Breast epithelium (tissue), 4 donors: ENCODE results near the gene NUP210L. TPM values are rescaled to one million over a fixed set of nuclear protein-coding genes. Genes with fewer than 3 reads are reported as not detected.
"Not testable (repeated sequence)": the region's sequence is repeated elsewhere in the genome, so short reads cannot be mapped to it uniquely, and the experiment has no call there.

Experiments used
- DNase-seq, 2 donors: peaks; one replicate each; pipeline ENCODE4 v3.0.0-alpha.2; 2019; ENCODE audit warnings: low spot score in 2 of 2
- H3K27ac ChIP-seq, 2 donors: fragments of 200-600 bp; sonication (generic) in 1 of 2; one replicate each; pipeline ENCODE4 v1.5.1; 2016 to 2019; ENCODE audit warnings: mild to moderate bottlenecking in 1 of 2
- H3K27me3 ChIP-seq, 2 donors: fragments of 200-600 bp; sonication (generic) in 1 of 2; one replicate each; pipeline versions ENCODE4 v1.5.1 to v1.6.0; 2017 to 2019; ENCODE audit warnings: control low read depth in 1 of 2, mild to moderate bottlenecking in 1 of 2
- H3K36me3 ChIP-seq: fragments of 200-600 bp; one replicate; pipeline ENCODE4 v1.5.1; 2019
- H3K4me1 ChIP-seq, 2 donors: fragments of 200-600 bp; sonication (generic); one replicate each; pipeline ENCODE4 v1.5.1; 2016 to 2019; ENCODE audit warnings: control low read depth in 1 of 2
- H3K4me3 ChIP-seq, 3 donors: fragments of 200-600 bp; sonication (generic); 1 replicate in 2 of 3; 2 replicates in 1 of 3; pipeline ENCODE4 v1.5.1; 2016 to 2019; ENCODE audit warnings: mild to moderate bottlenecking in 3 of 3, moderate library complexity in 2 of 3
- H3K9me3 ChIP-seq, 2 donors: fragments of 200-600 bp; sonication (generic) in 1 of 2; one replicate each; pipeline ENCODE4 v1.5.1; 2016 to 2019; ENCODE audit warnings: control low read depth in 1 of 2
- POLR2A ChIP-seq: fragments of 450-650 bp; IDR thresholded peaks from one replicate; pipeline ENCODE4 v1.6.1; 2016; ENCODE audit warnings: antibody characterized with exemption, mild to moderate bottlenecking, moderate library complexity
- POLR2AphosphoS5 ChIP-seq, 3 donors: sonication (generic); formaldehyde crosslinking; IDR thresholded peaks; one replicate each; pipeline ENCODE4 v1.6.1; 2017; ENCODE audit warnings: antibody characterized with exemption in 3 of 3
- intact Hi-C: fragments of 100-400 bp; cut with DNase I; formaldehyde crosslinking; loops from one replicate; pipeline ENCODE4 v1.15.1; 2023; ENCODE audit warnings: low total_unique reads
- total RNA-seq, 3 donors: library from RNA; depleted of rRNA; stranded (reverse); fragments of >200 nt; gene quantifications; one replicate each; pipeline ENCODE4 v1.1.0, GENCODE V29; 2016
- TF ChIP-seq, protein P1 (sequence below), 3 donors: fragments of 450-650 bp; IDR thresholded peaks; one replicate each; pipeline ENCODE4 v1.5.1; 2016 to 2017; ENCODE audit warnings: antibody characterized with exemption in 3 of 3, mild to moderate bottlenecking in 3 of 3, moderate library complexity in 3 of 3

The NUP210L gene
- total RNA-seq, 3 donors from 2014 or later, result under 0.01 TPM; not detected in 2

DNA sequence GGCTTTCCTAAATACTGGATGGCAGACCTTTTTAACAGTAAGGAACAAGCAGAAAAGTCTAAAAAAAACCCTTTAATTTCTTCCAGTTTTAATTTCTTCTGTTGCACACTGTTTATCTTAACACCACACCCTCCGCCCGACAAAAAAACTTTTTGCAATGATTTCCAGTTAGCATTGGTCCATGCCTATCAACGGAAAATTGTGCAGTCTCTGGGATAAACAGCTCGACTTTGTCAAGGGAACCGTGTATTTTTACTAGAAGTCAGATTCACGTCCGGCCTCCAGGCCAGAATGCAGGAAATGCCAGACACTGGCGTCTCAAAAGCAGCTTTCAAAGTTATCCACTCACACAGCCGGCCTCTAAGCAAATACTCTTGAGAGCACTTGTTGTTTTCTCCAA lies 378 bp upstream of the NUP210L start:
- Histone ChIP-seq H3K36me3 (no peaks in the 10 kb centered on the region), H3K27me3 (no peaks in the 10 kb centered on the region), H3K4me1 (no peaks in the 10 kb centered on the region), H3K27ac (peak overlapping the region in 1 of 2 donors; percentile 77), H3K9me3 (no peaks in the 10 kb centered on the region), H3K4me3 (no peak overlapping the region)
- intact Hi-C loops, result no loop called here
- TF ChIP-seq, protein P1, sequence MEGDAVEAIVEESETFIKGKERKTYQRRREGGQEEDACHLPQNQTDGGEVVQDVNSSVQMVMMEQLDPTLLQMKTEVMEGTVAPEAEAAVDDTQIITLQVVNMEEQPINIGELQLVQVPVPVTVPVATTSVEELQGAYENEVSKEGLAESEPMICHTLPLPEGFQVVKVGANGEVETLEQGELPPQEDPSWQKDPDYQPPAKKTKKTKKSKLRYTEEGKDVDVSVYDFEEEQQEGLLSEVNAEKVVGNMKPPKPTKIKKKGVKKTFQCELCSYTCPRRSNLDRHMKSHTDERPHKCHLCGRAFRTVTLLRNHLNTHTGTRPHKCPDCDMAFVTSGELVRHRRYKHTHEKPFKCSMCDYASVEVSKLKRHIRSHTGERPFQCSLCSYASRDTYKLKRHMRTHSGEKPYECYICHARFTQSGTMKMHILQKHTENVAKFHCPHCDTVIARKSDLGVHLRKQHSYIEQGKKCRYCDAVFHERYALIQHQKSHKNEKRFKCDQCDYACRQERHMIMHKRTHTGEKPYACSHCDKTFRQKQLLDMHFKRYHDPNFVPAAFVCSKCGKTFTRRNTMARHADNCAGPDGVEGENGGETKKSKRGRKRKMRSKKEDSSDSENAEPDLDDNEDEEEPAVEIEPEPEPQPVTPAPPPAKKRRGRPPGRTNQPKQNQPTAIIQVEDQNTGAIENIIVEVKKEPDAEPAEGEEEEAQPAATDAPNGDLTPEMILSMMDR (IDR thresholded peaks at IDR 0.05), result no peak
- TF ChIP-seq POLR2A (no peak), POLR2AphosphoS5 (IDR thresholded peaks at IDR 0.05) (no peak)
- no peak for DNase-seq

DNA sequence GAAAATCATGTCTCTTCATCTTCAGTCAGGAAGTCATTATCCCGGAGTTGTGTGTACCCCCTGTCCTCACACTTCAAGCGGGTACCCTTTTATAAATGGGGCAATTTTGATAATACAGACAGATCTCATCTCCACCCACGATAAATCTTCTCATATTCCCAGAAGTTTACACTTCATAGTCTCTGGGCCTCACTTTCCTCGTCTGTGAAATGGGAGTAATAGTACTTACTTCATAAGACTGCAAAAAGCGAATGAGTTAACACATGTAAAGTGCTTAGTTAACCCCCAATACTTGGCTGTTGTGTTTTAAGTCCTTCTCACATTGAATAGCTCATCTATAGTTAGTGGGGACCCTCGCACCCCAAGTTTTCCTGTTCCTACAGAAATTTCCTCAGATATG lies 820 bp downstream of the NUP210L start:
- no peak for DNase-seq
- Histone ChIP-seq H3K4me1 (no peaks in the 10 kb centered on the region), H3K27me3 (no peaks in the 10 kb centered on the region), H3K27ac (peak overlapping the region; percentile 43 to 77), H3K36me3 (no peaks in the 10 kb centered on the region), H3K4me3 (no peak overlapping the region), H3K9me3 (no peaks in the 10 kb centered on the region)
- intact Hi-C loops, result no loop called here
- TF ChIP-seq, protein P1 (IDR thresholded peaks at IDR 0.05), result no peak
- no peak for TF ChIP-seq POLR2AphosphoS5 (IDR thresholded peaks at IDR 0.05)
- no peak for TF ChIP-seq POLR2A

DNA sequence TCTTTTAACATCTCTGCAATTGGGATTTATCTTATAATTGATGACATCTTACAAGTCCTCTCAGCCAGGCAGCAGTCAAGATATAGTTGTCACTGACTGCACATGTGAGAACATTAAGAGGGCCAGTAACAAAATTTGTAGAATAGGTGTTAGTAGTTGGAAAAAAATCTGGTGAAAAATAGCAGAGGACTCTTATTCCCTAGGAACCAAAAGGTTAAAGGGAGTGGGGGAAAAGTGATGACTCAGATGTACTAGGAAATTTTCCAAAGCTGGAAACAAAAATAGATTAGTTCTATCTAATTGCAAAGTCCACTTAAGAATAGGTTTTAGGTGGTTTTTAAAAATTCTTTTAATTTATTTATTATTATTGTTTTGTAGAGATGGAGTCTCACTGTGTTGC lies 3.6 kb downstream of the NUP210L start:
- Histone ChIP-seq H3K36me3 (no peaks in the 10 kb centered on the region), H3K9me3 (no peaks in the 10 kb centered on the region), H3K4me3 (no peak overlapping the region), H3K4me1 (no peaks in the 10 kb centered on the region), H3K27ac (no peak overlapping the region), H3K27me3 (no peaks in the 10 kb centered on the region)
- DNase-seq, result no peak
- intact Hi-C loops, result no loop called here
- TF ChIP-seq POLR2AphosphoS5 (IDR thresholded peaks at IDR 0.05) (no peak), POLR2A (no peak)
- TF ChIP-seq, protein P1 (IDR thresholded peaks at IDR 0.05), result no peak

DNA sequence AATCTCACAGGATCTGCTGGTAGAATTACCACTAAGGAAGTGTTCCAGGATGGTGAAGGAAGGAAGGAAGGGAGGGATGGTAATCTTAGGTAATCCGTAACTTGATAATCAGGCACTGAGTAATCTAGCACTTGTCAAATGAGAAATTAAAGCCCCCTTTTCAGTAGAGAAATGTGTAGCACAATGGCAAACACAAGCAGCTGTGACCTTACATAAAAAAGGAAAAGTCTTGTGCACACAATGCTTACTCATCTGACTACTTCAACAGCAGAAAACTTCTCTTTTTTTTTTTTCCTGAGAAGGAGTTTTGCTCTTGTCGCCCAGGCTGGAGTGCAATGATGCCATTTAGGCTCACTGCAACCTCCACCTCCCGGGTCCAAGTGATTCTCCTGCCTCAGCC lies 6.1 kb downstream of the NUP210L start:
- no peak for DNase-seq
- TF ChIP-seq, protein P1 (IDR thresholded peaks at IDR 0.05), result no peak
- no peak for TF ChIP-seq POLR2AphosphoS5 (IDR thresholded peaks at IDR 0.05)
- TF ChIP-seq POLR2A, result no peak
- Histone ChIP-seq H3K27ac (no peak overlapping the region), H3K4me3 (no peak overlapping the region), H3K27me3 (no peaks in the 10 kb centered on the region), H3K36me3 (no peaks in the 10 kb centered on the region), H3K9me3 (no peaks in the 10 kb centered on the region), H3K4me1 (no peaks in the 10 kb centered on the region)
- intact Hi-C loops, result loop anchor here (5.0 kb wide), 1 partner anchor 1603 kb away; no protein-coding TSS in a partner anchor

DNA sequence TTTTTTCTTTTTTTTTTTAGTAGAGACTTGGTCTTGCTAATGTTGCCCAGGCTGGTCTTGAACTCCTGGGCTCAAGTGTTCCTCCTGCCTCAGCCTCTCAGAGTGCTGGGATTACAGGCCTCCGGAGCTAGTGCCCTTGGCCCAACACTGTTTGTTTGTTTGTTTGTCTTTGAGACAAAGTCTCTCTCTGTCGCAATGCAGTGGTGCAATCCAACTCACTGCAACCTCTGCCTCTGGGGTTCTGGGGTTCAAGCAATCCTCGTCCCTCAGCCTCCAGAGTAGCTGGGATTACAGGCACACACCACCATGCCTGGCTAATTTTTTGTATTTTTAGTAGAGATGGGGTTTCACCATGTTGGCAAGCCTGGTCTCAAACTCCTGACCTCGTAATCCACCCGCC lies 7.4 kb downstream of the NUP210L start:
- not testable (repeated sequence) for H3K4me1 ChIP-seq, H3K9me3 ChIP-seq, H3K4me3 ChIP-seq, DNase-seq, H3K27ac ChIP-seq, H3K36me3 ChIP-seq, H3K27me3 ChIP-seq
- intact Hi-C loops, result loop anchor here (5.0 kb wide), 1 partner anchor 1605 kb away; no protein-coding TSS in a partner anchor

DNA sequence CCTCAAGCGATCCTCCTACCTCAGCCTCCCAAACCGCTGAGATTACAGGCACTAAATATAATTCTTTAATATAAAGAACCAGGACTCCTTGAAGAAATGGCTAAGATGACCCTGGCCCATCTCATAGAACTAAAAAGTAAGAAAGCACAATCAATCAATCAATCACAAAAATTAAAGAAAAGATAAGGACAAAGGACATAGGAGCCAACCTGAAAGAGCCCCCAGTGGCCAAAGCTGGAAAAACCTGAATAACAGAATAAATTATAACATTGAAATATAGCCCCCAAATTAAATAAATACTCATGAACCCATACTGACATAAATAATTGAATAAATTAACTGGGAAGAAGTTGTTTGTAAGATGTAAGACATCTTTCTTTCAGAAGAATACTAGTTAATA lies 8.9 kb downstream of the NUP210L start:
- no peaks in the 10 kb centered on the region for H3K36me3 ChIP-seq
- no peak for DNase-seq
- no peaks in the 10 kb centered on the region for H3K4me1 ChIP-seq
- no peaks in the 10 kb centered on the region for H3K27me3 ChIP-seq
- H3K4me3 ChIP-seq, result no peak overlapping the region
- no peak overlapping the region for H3K27ac ChIP-seq
- TF ChIP-seq, protein P1 (IDR thresholded peaks at IDR 0.05), result peak in 2 of 3 donors; percentile 13 to 20
- no peak for TF ChIP-seq POLR2A
- intact Hi-C loops, result loop anchor here (5.0 kb wide), 1 partner anchor 1606 kb away; no protein-coding TSS in a partner anchor
- H3K9me3 ChIP-seq, result no peaks in the 10 kb centered on the region
